OCI-LY3 (cell line): Measurements from ENCODE around the gene ARG2.
"Not testable (repeated sequence)": the region's sequence is repeated elsewhere in the genome, so short reads cannot be mapped to it uniquely, and the experiment has no call there.

Experiments
- H2AFZ ChIP-seq: fragments of 200-600, 300-600 bp; shearing (Covaris generic); 2 replicates; pipeline ENCODE4 v1.6.0; 2014; ENCODE audit warnings: antibody characterized with exemption, low read depth, low read length
- H3K27ac ChIP-seq: fragments of 200-600, 300-600 bp; sonication (generic); 2 replicates; pipeline ENCODE4 v1.5.1; 2014; ENCODE audit warnings: mild to moderate bottlenecking, low read length, moderate library complexity, mixed read lengths
- H3K27me3 ChIP-seq: fragments of 200-600, 300-600 bp; sonication (generic); 2 replicates; pipeline ENCODE4 v1.6.1; 2014; ENCODE audit warnings: low read depth, low read length, mixed read lengths
- H3K36me3 ChIP-seq: fragments of 200-600, 300-600 bp; sonication (generic); replicated peaks from 2 replicates; pipeline ENCODE3; 2014; ENCODE audit warnings: low read depth, low read length, mixed read lengths
- H3K4me1 ChIP-seq: fragments of 300-600, 200-600 bp; sonication (generic); 2 replicates; pipeline ENCODE4 v1.6.1; 2014; ENCODE audit warnings: low read length, mixed read lengths
- H3K4me2 ChIP-seq: fragments of 200-600, 300-600 bp; sonication (generic); 2 replicates; pipeline ENCODE4 v1.6.1; 2014; ENCODE audit warnings: low read length, mixed read lengths
- H3K4me3 ChIP-seq: fragments of 300-600, 200-600 bp; sonication (generic); 2 replicates; pipeline ENCODE4 v1.5.1; 2014; ENCODE audit warnings: antibody characterized with exemption, mild to moderate bottlenecking, low read length, moderate library complexity
- H3K79me2 ChIP-seq: fragments of 300-600, 200-600 bp; shearing (Covaris generic); 2 replicates; pipeline ENCODE4 v1.6.1; 2014; ENCODE audit warnings: mild to moderate bottlenecking, low read length, mixed read lengths
- H3K9ac ChIP-seq: fragments of 300-600, 200-600 bp; shearing (Covaris generic); 2 replicates; pipeline ENCODE4 v1.6.0; 2014; ENCODE audit warnings: mild to moderate bottlenecking, low read length, moderate library complexity
- H3K9me3 ChIP-seq: fragments of 200-600, 300-600 bp; shearing (Covaris generic); 2 replicates; pipeline ENCODE4 v1.6.1; 2014; ENCODE audit warnings: low read length, mixed read lengths; ENCODE audit not compliant: insufficient read depth
- H4K20me1 ChIP-seq: fragments of 200-600, 300-600 bp; sonication (generic); 2 replicates; pipeline ENCODE4 v1.6.1; 2016; ENCODE audit warnings: low read length, mixed read lengths; ENCODE audit not compliant: insufficient read depth
- EZH2phosphoT487 ChIP-seq: fragments of 200-600 bp; shearing (Covaris generic); IDR thresholded peaks from 2 replicates; pipeline ENCODE4 v1.6.1; 2018; ENCODE audit warnings: antibody characterized with exemption, mixed run types, low read depth
- TF ChIP-seq, protein P1 (sequence below): fragments of 200-600, 300-600 bp; sonication (generic); IDR thresholded peaks from 2 replicates; pipeline ENCODE4 v1.5.1; 2014; ENCODE audit warnings: antibody characterized with exemption, low read length, low read depth

Gene ARG2

DNA sequence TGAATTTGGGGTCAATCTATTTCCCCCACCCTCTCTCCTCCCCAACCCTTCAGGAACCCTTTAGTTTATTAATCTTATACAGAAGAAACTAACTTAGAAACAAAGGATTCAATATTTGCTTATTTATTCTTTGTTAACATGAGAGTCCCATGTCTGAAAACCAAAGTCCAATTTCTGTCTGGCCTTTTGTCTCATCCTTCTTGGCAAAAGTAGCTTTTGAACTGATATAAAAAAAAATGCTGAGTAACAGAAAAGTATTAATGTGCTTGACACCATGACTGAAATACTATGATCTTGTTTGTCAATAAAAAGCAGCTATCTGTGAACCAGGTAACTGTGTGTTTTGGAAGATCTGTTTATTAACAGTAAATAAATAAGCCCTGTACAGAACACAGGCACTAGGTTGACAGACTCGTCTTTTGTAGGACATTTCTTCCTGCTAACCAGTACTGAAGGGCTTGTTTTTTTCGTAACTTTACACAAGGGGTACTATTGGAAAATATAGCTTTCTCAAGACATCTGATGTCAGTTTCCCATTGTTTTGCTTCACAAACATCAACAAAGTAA is 30.4 kb upstream of the ARG2 start:
- Histone ChIP-seq H3K9ac (no peak overlapping the region), H3K79me2 (no peaks in the 10 kb centered on the region), H3K9me3 (no peaks in the 10 kb centered on the region), H3K27ac (no peak overlapping the region), H3K4me2 (no peak overlapping the region), H3K27me3 (no peaks in the 10 kb centered on the region), H3K4me1 (peaks cover 7% of the 10 kb centered on the region), H3K36me3 (peaks cover 13% of the 10 kb centered on the region), H4K20me1 (no peaks in the 10 kb centered on the region), H3K4me3 (no peak overlapping the region), H2AFZ (no peak overlapping the region)
- TF ChIP-seq, protein P1, sequence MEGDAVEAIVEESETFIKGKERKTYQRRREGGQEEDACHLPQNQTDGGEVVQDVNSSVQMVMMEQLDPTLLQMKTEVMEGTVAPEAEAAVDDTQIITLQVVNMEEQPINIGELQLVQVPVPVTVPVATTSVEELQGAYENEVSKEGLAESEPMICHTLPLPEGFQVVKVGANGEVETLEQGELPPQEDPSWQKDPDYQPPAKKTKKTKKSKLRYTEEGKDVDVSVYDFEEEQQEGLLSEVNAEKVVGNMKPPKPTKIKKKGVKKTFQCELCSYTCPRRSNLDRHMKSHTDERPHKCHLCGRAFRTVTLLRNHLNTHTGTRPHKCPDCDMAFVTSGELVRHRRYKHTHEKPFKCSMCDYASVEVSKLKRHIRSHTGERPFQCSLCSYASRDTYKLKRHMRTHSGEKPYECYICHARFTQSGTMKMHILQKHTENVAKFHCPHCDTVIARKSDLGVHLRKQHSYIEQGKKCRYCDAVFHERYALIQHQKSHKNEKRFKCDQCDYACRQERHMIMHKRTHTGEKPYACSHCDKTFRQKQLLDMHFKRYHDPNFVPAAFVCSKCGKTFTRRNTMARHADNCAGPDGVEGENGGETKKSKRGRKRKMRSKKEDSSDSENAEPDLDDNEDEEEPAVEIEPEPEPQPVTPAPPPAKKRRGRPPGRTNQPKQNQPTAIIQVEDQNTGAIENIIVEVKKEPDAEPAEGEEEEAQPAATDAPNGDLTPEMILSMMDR = no peak
- TF ChIP-seq EZH2phosphoT487 = no peak

DNA sequence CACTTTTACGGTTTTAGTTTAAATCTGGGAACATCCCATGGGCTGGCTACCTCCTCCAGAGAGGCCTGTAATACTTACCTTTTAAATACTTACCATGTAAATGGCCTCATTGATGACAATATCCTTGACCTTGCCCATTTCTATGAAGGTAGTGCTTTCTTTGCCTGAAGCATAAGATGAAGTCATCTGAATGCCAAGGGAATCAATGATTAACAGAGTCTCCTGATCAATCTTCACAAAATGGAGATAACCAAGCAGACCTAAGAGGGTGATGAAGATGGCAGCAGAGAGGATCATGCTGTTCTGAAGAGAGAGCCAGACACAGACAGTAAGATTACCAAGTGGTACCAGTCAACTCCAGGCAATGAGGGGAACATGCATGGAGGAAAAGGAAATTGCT is 26.1 kb upstream of the ARG2 start:
- not testable (repeated sequence) for H3K9ac ChIP-seq, H3K9me3 ChIP-seq, H3K4me2 ChIP-seq, H3K4me1 ChIP-seq, H2AFZ ChIP-seq, H4K20me1 ChIP-seq, H3K27ac ChIP-seq, H3K36me3 ChIP-seq, H3K79me2 ChIP-seq, H3K4me3 ChIP-seq, H3K27me3 ChIP-seq

- Histone ChIP-seq H3K36me3 (peaks cover 6% of the 10 kb centered on the region), H3K9me3 (no peaks in the 10 kb centered on the region), H3K4me1 (peaks cover 7% of the 10 kb centered on the region), H3K4me3 (no peak overlapping the region), H3K27me3 (no peaks in the 10 kb centered on the region), H3K9ac (no peak overlapping the region), H3K79me2 (peaks cover 18% of the 10 kb centered on the region), H2AFZ (no peak overlapping the region), H3K27ac (no peak overlapping the region), H4K20me1 (no peaks in the 10 kb centered on the region), H3K4me2 (no peak overlapping the region)
- no peak for TF ChIP-seq EZH2phosphoT487
- TF ChIP-seq, protein P1 = no peak
Observed at GRCh38 chr14:67595392-67595791, 24.3 kb upstream of the ARG2 start.

DNA sequence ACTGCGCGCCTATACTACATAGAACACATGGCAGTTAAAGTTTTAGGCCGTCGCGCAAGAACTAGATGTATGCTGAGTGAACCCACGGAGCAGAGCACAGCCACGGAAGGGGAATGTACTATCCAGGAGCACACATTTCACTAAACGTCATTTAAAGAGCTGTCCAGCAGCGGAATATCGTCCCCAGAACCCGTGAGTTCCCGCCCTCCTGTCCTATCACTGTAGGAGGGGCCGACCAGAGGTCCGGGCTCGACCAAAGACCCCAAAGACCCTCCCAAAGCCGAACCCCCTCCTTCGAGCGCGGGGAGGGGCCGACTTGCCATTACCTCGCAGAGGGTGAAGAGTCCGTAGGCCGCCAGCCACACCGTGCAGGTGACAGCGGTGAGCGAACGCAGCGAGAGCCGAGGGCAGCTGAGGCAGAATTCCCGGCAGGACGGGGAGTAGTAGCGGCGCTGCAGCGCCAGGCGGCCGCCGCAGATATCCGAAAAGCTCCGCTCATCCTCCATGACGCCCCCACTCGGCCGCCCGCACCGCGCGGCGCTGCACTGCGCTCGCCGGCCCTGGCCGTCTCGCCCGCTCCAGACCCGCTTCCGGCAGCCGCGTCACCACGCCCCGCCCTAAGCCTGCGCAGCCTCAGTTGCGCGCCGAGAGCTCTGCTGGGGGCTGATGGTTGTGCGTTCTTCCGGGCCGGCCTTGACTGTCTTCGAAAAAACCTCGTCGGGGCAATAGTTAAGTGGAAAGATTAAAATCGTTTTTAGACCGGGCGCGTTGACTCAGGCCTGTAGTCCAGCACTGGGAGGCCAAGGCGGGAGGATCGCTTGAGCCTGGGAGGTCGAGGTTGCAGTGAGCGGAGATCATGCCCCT is 19.8 kb upstream of the ARG2 start, which contains the start of gene PIGH:
TSS of gene PIGH (minus strand) at position 571 of the 864 bp plus-strand sequence. CDS start at position 506, 65 bp downstream.
- TF ChIP-seq EZH2phosphoT487 = no peak
- TF ChIP-seq, protein P1 = peak; percentile 55
- peaks cover 22% of the 10 kb centered on the region for H3K4me1 ChIP-seq
- H3K9ac ChIP-seq = peak within 1 kb of the TSS; percentile 85
- H3K4me3 ChIP-seq = peak within 1 kb of the TSS; percentile 96
- no peaks in the 10 kb centered on the region for H3K9me3 ChIP-seq
- no peaks in the 10 kb centered on the region for H4K20me1 ChIP-seq
- H3K4me2 ChIP-seq = peak within 1 kb of the TSS; percentile 86
- peaks cover 18% of the 10 kb centered on the region for H3K79me2 ChIP-seq
- H2AFZ ChIP-seq = peak within 1 kb of the TSS; percentile 99
- no peaks in the 10 kb centered on the region for H3K36me3 ChIP-seq
- H3K27ac ChIP-seq = peak within 1 kb of the TSS; percentile 16; the same call in 1 of the 2 replicates
- H3K27me3 ChIP-seq = no peaks in the 10 kb centered on the region

DNA sequence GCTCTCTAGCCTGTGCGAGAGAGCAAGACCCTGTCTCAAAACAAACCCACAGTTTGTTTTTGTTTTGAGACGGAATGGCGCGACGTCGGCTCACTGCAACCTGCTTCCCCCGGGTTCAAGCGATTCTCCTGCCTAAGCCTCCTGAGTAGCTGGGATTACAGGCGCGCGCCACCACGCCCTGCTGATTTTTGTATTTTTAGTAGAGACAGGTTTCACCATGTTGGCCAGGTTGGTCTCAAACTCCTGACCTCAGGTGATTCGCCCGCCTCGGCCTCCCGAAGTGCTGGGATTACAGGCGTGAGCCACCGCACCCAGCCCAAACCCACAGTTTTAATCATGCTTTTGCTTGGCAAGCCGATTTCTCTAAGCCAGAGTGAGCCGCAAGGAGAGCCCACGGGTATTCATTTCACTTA is 19.2 kb upstream of the ARG2 start:
- not testable (repeated sequence) for H4K20me1 ChIP-seq, H3K27me3 ChIP-seq, H3K27ac ChIP-seq, H3K36me3 ChIP-seq, H3K9me3 ChIP-seq
- Histone ChIP-seq H3K4me1 (peaks cover 22% of the 10 kb centered on the region), H2AFZ (peak overlapping the region; percentile 99), H3K79me2 (peaks cover 18% of the 10 kb centered on the region), H3K4me3 (peak overlapping the region; percentile 96), H3K9ac (peak overlapping the region; percentile 64; the same call in 1 of the 2 replicates), H3K4me2 (peak overlapping the region; percentile 83)
